Mucosa of rectum (tissue), 2 donors: ENCODE results near the gene ZC3HAV1L.

ENCODE experiments used
- H3K27ac ChIP-seq, 2 donors: one replicate each; pipeline ENCODE4 v1.7.0; 2013; ENCODE audit warnings: inconsistent platforms in 2 of 2, low read depth in 2 of 2, low read length in 2 of 2
- H3K27me3 ChIP-seq, 2 donors: one replicate each; pipeline ENCODE4 v1.7.0; 2013; ENCODE audit warnings: low read length in 2 of 2; ENCODE audit not compliant: control insufficient read depth in 2 of 2, insufficient read depth in 2 of 2
- H3K36me3 ChIP-seq, 2 donors: one replicate each; pipeline ENCODE4 v1.7.0; 2013; ENCODE audit warnings: low read length in 2 of 2; ENCODE audit not compliant: control insufficient read depth in 2 of 2, insufficient read depth in 2 of 2
- H3K4me1 ChIP-seq, 2 donors: one replicate each; pipeline ENCODE4 v1.7.0; 2013; ENCODE audit warnings: low read length in 2 of 2, mild to moderate bottlenecking in 1 of 2; ENCODE audit not compliant: control insufficient read depth in 2 of 2, insufficient read depth in 2 of 2
- H3K4me3 ChIP-seq, 2 donors: one replicate each; pipeline ENCODE4 v1.7.0; 2013; ENCODE audit warnings: low read length in 2 of 2
- H3K9ac ChIP-seq, 2 donors: one replicate each; pipeline ENCODE4 v1.7.0; 2013; ENCODE audit warnings: low read length in 2 of 2, low read depth in 1 of 2, mild to moderate bottlenecking in 1 of 2
- H3K9me3 ChIP-seq, 2 donors: one replicate each; pipeline ENCODE4 v1.7.0; 2013; ENCODE audit warnings: low read length in 2 of 2; ENCODE audit not compliant: control insufficient read depth in 2 of 2
- donor health status: healthy.
- donor health status: Normal muscosa, but diverticular disease.

The ZC3HAV1L gene

DNA sequence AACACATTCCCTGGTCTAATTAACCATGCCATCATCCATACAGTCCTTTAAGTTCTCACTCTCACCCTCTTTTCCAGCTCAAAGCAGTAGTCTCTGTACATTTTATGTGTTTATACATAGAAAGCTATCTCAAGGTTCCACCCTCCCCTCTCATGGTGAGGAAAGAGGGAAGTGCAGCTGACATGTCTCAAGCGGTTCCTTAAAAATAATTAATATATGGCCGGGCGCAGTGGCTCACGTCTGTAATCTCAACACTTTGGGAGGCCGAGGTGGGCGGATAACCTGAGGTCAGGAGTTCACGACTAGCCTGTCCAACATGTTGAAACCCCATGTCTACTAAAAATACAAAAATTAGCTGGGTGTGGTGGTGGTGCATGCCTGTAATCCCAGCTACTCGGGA, 37.0 kb upstream of the ZC3HAV1L start:
- Histone ChIP-seq H3K27ac (no peak overlapping the region), H3K4me1 (peaks cover 2% of the 10 kb centered on the region in 2 donors), H3K36me3 (peaks cover 49 to 60% of the 10 kb centered on the region in 2 donors), H3K9me3 (no peaks in the 10 kb centered on the region), H3K4me3 (no peak overlapping the region), H3K27me3 (no peaks in the 10 kb centered on the region), H3K9ac (no peak overlapping the region)

DNA sequence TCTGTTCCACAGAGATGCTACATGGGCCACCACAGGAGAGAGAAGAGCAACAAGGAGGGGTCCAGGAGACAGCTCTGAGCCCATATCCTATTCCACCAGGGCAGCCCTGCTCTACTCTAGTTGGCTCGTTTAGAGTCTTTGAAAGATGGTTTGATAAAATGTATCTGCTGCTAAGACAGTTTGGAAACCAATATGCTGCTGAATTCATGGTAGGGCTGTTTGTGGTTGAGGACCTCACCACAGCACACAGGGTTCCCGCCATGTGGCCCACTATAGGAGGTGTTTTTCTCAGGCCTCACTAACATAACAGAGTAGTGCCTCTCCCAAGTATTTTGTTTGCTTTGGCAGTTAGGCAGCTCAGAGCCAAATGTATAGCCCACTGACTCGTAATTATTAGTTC, 35.8 kb upstream of the ZC3HAV1L start:
- no peak overlapping the region for H3K9ac ChIP-seq
- H3K36me3 ChIP-seq, result peaks cover 52 to 61% of the 10 kb centered on the region in 2 donors
- H3K4me1 ChIP-seq, result peaks cover 2% of the 10 kb centered on the region in 2 donors
- no peak overlapping the region for H3K27ac ChIP-seq
- no peaks in the 10 kb centered on the region for H3K9me3 ChIP-seq
- H3K4me3 ChIP-seq, result no peak overlapping the region
- H3K27me3 ChIP-seq, result no peaks in the 10 kb centered on the region

DNA sequence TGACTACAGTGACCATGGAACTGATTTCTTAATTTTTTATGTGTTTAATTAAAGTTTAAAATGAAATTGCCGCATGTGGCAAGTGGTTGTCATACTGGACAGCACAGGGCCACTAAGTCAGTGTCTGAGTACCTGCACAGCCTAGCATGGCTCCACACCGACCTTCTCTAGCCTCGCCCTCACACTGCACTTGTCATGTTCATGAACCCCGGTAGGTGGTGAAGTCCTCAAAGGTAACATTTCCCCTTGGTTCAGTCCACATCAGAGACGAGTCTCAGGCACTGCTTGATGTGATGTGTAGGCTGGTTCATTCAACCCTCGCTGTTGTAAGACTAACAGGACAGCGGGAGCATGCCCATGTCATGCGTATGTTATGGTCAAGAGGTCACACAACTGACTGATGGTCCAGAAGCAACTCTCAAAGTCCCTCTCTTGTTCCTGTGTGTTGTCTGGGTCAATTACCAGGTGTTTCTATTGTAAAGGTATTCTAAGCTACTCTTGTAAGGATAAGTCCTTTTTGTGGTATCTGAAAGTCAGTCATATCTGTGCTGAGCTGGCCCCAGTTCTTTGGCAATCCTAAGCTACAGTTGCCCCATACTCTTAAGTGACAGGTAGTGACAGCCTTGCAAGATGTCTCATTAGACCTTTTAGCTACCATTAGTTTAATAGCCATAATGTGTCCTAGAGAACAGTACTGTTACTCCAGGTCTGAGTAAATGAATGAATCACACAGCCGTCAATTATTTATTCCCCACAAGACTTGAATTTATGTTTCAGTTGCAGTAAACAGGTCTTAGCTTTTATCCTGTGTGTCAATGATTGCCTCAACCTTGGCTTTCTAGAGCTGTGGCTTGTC, 32.9 kb upstream of the ZC3HAV1L start:
- no peaks in the 10 kb centered on the region for H3K4me1 ChIP-seq
- H3K27ac ChIP-seq, result no peak overlapping the region
- no peak overlapping the region for H3K9ac ChIP-seq
- no peak overlapping the region for H3K4me3 ChIP-seq
- no peaks in the 10 kb centered on the region for H3K9me3 ChIP-seq
- H3K36me3 ChIP-seq, result peaks cover 67 to 75% of the 10 kb centered on the region in 2 donors
- no peaks in the 10 kb centered on the region for H3K27me3 ChIP-seq

DNA sequence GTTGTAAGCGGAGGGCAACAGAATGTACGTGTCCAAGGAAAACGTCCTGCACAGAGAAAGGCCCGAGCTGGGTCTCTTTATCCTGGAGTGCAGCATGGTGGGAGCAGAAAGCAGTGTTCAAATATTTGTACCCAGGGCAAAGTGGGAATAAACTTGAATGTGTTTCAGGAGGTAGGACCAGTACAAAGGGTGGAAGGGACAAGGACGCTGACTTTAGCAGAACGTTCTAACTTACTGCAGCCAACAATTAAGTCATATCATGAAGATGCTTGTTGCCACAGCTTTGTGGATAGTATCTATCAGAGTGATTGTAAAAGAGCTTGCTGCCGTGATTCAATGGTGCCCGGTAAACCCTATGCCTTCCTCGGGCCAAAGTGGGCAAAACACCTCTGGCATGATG, 30.5 kb upstream of the ZC3HAV1L start:
- peaks cover 67 to 79% of the 10 kb centered on the region in 2 donors for H3K36me3 ChIP-seq
- H3K27me3 ChIP-seq, result no peaks in the 10 kb centered on the region
- no peaks in the 10 kb centered on the region for H3K4me1 ChIP-seq
- H3K4me3 ChIP-seq, result no peak overlapping the region
- H3K9ac ChIP-seq, result no peak overlapping the region
- H3K9me3 ChIP-seq, result no peaks in the 10 kb centered on the region
- no peak overlapping the region for H3K27ac ChIP-seq

DNA sequence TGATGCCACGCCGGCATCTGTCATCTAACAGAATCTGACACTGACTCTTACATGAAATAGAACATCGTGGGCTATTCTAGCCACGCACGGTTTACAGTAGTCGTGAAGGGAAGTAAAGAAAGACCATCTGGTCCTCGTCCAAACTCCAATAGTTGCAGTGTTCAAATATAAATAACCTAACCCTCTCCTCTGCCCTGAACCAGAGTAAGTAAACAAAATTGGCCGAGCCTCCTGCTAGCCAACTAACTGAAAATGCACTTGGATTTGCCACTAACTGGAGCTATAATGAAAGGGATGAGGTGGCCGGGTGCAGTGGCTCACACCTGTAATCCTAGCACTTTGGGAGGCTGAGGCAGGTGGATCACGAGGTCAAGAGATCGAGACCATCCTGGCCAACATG, 29.5 kb upstream of the ZC3HAV1L start:
- no peaks in the 10 kb centered on the region for H3K27me3 ChIP-seq
- no peak overlapping the region for H3K4me3 ChIP-seq
- H3K9me3 ChIP-seq, result no peaks in the 10 kb centered on the region
- H3K4me1 ChIP-seq, result no peaks in the 10 kb centered on the region
- H3K27ac ChIP-seq, result no peak overlapping the region
- peaks cover 75 to 85% of the 10 kb centered on the region in 2 donors for H3K36me3 ChIP-seq
- no peak overlapping the region for H3K9ac ChIP-seq

DNA sequence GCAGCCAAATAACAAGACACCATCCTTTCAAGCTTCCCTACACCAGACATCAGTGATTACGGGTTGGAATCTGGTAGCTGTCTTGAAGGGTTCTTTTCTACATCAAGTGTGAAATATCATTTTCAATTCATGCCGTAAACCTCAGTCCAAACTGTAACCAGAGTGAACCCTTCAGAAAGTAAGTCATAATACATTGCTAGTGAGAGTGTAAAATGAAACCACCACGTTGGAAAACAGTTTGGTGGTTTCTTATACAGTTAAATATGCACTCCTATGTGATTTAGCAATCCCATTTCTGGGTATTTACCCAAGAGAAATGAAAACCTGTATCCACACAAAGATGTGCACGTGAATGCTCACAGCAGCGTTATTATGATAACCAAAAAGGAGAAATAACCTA, 25.6 kb upstream of the ZC3HAV1L start:
- Histone ChIP-seq H3K27me3 (no peaks in the 10 kb centered on the region), H3K27ac (no peak overlapping the region), H3K9ac (no peak overlapping the region), H3K4me3 (no peak overlapping the region), H3K9me3 (no peaks in the 10 kb centered on the region), H3K4me1 (no peaks in the 10 kb centered on the region), H3K36me3 (peaks cover 66 to 71% of the 10 kb centered on the region in 2 donors)

DNA sequence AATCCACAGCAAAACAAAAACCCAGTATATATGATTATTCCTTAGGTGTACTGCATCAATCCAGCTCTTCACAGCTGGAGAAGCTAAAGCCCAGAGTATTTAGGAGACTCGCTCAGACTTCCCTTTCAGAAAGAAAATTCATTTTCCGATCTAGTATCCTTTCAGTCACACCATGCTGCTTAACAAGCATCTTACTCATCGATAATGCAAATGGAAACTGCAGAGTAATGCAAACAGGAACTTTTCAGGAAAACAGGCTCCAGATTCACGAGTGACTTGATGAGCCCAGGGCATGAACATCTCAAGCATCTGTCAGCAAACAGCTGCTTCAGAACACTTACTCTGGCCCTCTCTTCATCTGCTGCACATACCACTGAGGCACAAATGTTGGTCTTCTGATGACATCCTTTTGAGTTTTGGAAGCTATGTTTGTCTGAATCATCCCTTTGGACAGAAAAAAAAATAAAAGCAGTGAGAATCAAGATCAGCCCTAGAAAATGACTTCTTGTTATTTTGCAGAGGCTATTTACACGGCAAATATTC, 24.9 kb upstream of the ZC3HAV1L start:
- Histone ChIP-seq H3K27ac (no peak overlapping the region), H3K4me3 (no peak overlapping the region), H3K9me3 (no peaks in the 10 kb centered on the region), H3K27me3 (no peaks in the 10 kb centered on the region), H3K4me1 (no peaks in the 10 kb centered on the region), H3K36me3 (peaks cover 59 to 65% of the 10 kb centered on the region in 2 donors), H3K9ac (no peak overlapping the region)

DNA sequence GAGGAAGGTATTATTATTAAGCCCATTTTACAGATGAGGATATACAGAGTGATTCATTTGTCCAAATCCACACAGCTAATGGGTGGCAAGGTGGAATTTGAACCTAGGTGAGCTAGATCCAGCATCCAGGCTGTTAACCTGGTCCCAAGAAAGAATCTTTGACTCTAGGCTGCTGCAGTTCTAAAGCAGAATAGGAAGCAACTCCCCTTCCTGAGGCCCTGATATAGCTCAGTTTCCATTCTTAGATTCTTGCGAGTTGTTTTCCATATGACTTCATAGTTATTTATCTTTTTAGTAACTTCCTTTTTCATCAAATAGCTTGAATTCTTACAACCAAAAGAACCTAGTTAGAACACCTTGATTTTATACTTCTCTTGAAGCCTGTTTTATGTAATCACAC, 24.1 kb upstream of the ZC3HAV1L start:
- no peaks in the 10 kb centered on the region for H3K9me3 ChIP-seq
- H3K36me3 ChIP-seq, result peaks cover 58 to 63% of the 10 kb centered on the region in 2 donors
- no peak overlapping the region for H3K9ac ChIP-seq
- no peaks in the 10 kb centered on the region for H3K4me1 ChIP-seq
- H3K27ac ChIP-seq, result no peak overlapping the region
- no peak overlapping the region for H3K4me3 ChIP-seq
- H3K27me3 ChIP-seq, result no peaks in the 10 kb centered on the region

DNA sequence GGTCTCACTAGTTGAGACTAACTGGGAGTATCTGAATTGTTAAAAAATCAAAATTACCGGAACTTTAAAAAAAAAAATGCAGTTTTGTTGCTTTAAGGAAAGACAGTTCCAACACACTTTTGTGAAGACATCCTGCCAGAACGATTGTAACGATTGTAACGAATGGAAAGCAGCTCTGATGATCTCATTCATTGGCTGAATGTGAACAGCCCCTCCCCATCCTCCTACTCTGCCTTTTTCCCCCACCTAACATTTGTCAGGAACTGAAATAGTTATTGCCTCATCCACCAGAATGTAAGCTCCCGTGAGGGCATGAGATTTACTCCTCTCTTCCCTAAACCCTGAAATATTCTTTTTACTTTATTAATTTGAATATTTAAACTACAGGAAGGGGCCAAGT, 23.1 kb upstream of the ZC3HAV1L start:
- Histone ChIP-seq H3K4me1 (no peaks in the 10 kb centered on the region), H3K27me3 (no peaks in the 10 kb centered on the region), H3K36me3 (peaks cover 59 to 62% of the 10 kb centered on the region in 2 donors), H3K4me3 (no peak overlapping the region), H3K9me3 (no peaks in the 10 kb centered on the region), H3K9ac (no peak overlapping the region), H3K27ac (no peak overlapping the region)

DNA sequence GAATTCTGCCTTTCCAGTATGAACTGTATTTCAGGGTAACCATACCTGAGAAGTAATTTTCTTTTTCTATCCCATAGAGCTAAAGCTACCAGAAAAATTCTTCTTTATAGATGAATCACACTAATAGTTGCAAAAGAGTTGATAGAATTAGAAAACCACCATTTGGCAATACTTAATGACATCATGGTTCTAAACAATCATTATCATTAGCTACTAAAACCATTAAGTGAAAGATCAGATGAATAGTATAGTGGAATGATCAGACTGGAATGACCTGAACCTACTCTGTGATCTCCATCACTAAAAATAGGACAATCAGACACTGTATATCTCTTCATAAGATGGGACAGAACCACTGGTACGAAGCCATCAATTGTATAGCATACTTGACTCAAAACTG, 19.8 kb upstream of the ZC3HAV1L start:
- Histone ChIP-seq H3K36me3 (peaks cover 50% of the 10 kb centered on the region in 2 donors), H3K9ac (no peak overlapping the region), H3K4me3 (no peak overlapping the region), H3K4me1 (no peaks in the 10 kb centered on the region), H3K27me3 (no peaks in the 10 kb centered on the region), H3K27ac (no peak overlapping the region), H3K9me3 (no peaks in the 10 kb centered on the region)
